Fibroblast of pulmonary artery (primary cell): ENCODE data around the gene ARHGAP24.

Experiments used
- DNase-seq: peaks from one replicate; pipeline ENCODE4 v3.0.0-alpha.2; 2010; ENCODE audit warnings: low read depth
- H3K4me3 ChIP-seq: replicated peaks from 2 replicates; pipeline ENCODE4 v1.5.1; 2011; ENCODE audit warnings: low read depth, mild to moderate bottlenecking, control low read depth, low read length, moderate library complexity
- CTCF ChIP-seq: IDR thresholded peaks from 2 replicates; pipeline ENCODE4 v1.5.1; 2011; ENCODE audit warnings: mild to moderate bottlenecking, control low read depth, low read length, inconsistent platforms; ENCODE audit errors: missing control alignments

Gene ARHGAP24

GRCh38 chr4:85474818-85475630 lies at the start of gene ARHGAP24:
ARHGAP24 (plus strand) TSS chr4:85475150.
- peak within 1 kb of the TSS; percentile 79 for H3K4me3 ChIP-seq
- peak; percentile 99 for DNase-seq
- TF ChIP-seq CTCF: no peak

GRCh38 chr4:85426366-85426765 lies 48.6 kb upstream of the ARHGAP24 start:
- no peak for DNase-seq
- H3K4me3 ChIP-seq: no peak overlapping the region
- no peak for TF ChIP-seq CTCF

GRCh38 chr4:85427123-85427522 lies 47.8 kb upstream of the ARHGAP24 start:
- no peak for TF ChIP-seq CTCF
- no peak for DNase-seq
- H3K4me3 ChIP-seq: no peak overlapping the region

- H3K4me3 ChIP-seq: no peak overlapping the region
- TF ChIP-seq CTCF: no peak
- DNase-seq: no peak
These were observed 44.7 kb upstream of the ARHGAP24 start for GRCh38 chr4:85430226-85430625.

GRCh38 chr4:85430697-85431096 lies 44.3 kb upstream of the ARHGAP24 start:
- DNase-seq: no peak
- TF ChIP-seq CTCF: no peak
- no peak overlapping the region for H3K4me3 ChIP-seq

- no peak for TF ChIP-seq CTCF
- no peak for DNase-seq
- no peak overlapping the region for H3K4me3 ChIP-seq
These were observed 43.8 kb upstream of the ARHGAP24 start for GRCh38 chr4:85431156-85431555.
